Adipose tissue (tissue), 3 donors: ENCODE results near the gene GTF3A. TPM values are rescaled to one million over a fixed set of nuclear protein-coding genes. Genes with fewer than 3 reads are reported as not detected.

Source experiments
- H3K27ac ChIP-seq: one replicate; pipeline ENCODE4 v1.5.1; 2013; ENCODE audit warnings: low read depth, low read length
- WGBS, 3 donors: extraction: QIAGEN DNeasy Blood & Tissue Kit; methylation state at CpG; one replicate each; pipeline ENCODE4 v1.1.7; 2013; 5-methylcytosine and 5-hydroxymethylcytosine counted together
- polyA plus RNA-seq, 3 donors: library from polyadenylated mRNA; stranded (reverse); fragments of 200-250 nt; gene quantifications; one replicate each; pipeline ENCODE4 v1.2.3, GENCODE V29; 2013
- donor health status: healthy with polysubstance abuse.
- donor health status: Bipolar disorder and iron deficiency.
- donor health status: healthy.

The GTF3A gene
- polyA plus RNA-seq, 3 donors, result 57.2 to 182 (median 121) TPM

GRCh38 chr13:27403203-27403678 is 21.2 kb upstream of the GTF3A start:
- 10 to 47% (median 41%) methylated on average over 3 of the region's 3 CpGs for WGBS, 3 donors
- no peak overlapping the region for H3K27ac ChIP-seq

- no peak overlapping the region for H3K27ac ChIP-seq
- WGBS, 3 donors, result 21 to 64% (median 59%) methylated on average over 10 of the region's 10 CpGs
Observed at GRCh38 chr13:27403727-27404385, 20.6 kb upstream of the GTF3A start.

- no peak overlapping the region for H3K27ac ChIP-seq
- 40 to 82% (median 82%) methylated on average over 17 of the region's 17 CpGs for WGBS, 3 donors
Observed at GRCh38 chr13:27404680-27405079, 19.7 kb upstream of the GTF3A start.

- H3K27ac ChIP-seq, result no peak overlapping the region
- WGBS, 3 donors, result 86 to 93% (median 90%) methylated on average over 5 of the region's 5 CpGs
Observed at GRCh38 chr13:27405546-27406134, 18.8 kb upstream of the GTF3A start.

GRCh38 chr13:27406178-27406939 is 18.1 kb upstream of the GTF3A start:
- WGBS, 3 donors, result 75 to 89% (median 81%) methylated on average over 12 of the region's 12 CpGs
- H3K27ac ChIP-seq, result no peak overlapping the region

GRCh38 chr13:27408074-27408473 is 16.3 kb upstream of the GTF3A start:
- H3K27ac ChIP-seq, result no peak overlapping the region
- 80 to 89% (median 83%) methylated on average over 4 of the region's 4 CpGs for WGBS, 3 donors

- H3K27ac ChIP-seq, result no peak overlapping the region
- 83 to 90% (median 87%) methylated on average over 2 of the region's 2 CpGs for WGBS, 3 donors
Observed at GRCh38 chr13:27409013-27409412, 15.4 kb upstream of the GTF3A start.

- WGBS, 3 donors, result 73 to 78% (median 78%) methylated on average over 3 of the region's 3 CpGs
- no peak overlapping the region for H3K27ac ChIP-seq
Observed at GRCh38 chr13:27411341-27411740, 13.1 kb upstream of the GTF3A start.

GRCh38 chr13:27415116-27415515 is 9.3 kb upstream of the GTF3A start:
- 89 to 93% (median 91%) methylated on average over 1 of the region's 1 CpG for WGBS, 3 donors
- no peak overlapping the region for H3K27ac ChIP-seq

- 79 to 93% (median 85%) methylated on average over 1 of the region's 1 CpG for WGBS, 3 donors
- H3K27ac ChIP-seq, result no peak overlapping the region
Observed at GRCh38 chr13:27419328-27419727, 5.1 kb upstream of the GTF3A start.

GRCh38 chr13:27421101-27421871 is 3.1 kb upstream of the GTF3A start:
- WGBS, 3 donors, result 86 to 91% (median 89%) methylated on average over 8 of the region's 8 CpGs
- H3K27ac ChIP-seq, result no peak overlapping the region

GRCh38 chr13:27423333-27423732 is 1.1 kb upstream of the GTF3A start:
- no peak overlapping the region for H3K27ac ChIP-seq

GRCh38 chr13:27425158-27425917 is 919 bp downstream of the GTF3A start:
- H3K27ac ChIP-seq, result peak overlapping the region; percentile 71
- WGBS, 3 donors, result 17 to 24% (median 18%) methylated on average over 13 of the region's 13 CpGs

More at GRCh38 chr13:27423333-27423732, 1.1 kb upstream of the GTF3A start:
- 82 to 86% (median 85%) methylated on average over 7 of the region's 7 CpGs for WGBS, 3 donors

GRCh38 chr13:27425918-27426630 is 1.7 kb downstream of the GTF3A start:
- peak overlapping the region; percentile 71 for H3K27ac ChIP-seq
- whole genome bisulfite sequencing, 3 donors, result 14 to 17% (median 15%) methylated on average over 17 of the region's 17 CpGs

- WGBS, 3 donors, result 50 to 76% (median 59%) methylated on average over 2 of the region's 2 CpGs
- H3K27ac ChIP-seq, result no peak overlapping the region
Observed at GRCh38 chr13:27427641-27428040, 3.2 kb downstream of the GTF3A start.

- no peak overlapping the region for H3K27ac ChIP-seq
- WGBS, 3 donors, result 84 to 94% (median 84%) methylated on average over 5 of the region's 5 CpGs
Observed at GRCh38 chr13:27428160-27428559, 3.7 kb downstream of the GTF3A start.

GRCh38 chr13:27432180-27432579 is 7.8 kb downstream of the GTF3A start:
- H3K27ac ChIP-seq, result no peak overlapping the region
- 79 to 84% (median 83%) methylated on average over 3 of the region's 3 CpGs for WGBS, 3 donors
